Activated effector memory CD4-positive, alpha-beta T cell treated with Interleukin-2 at 50 U/mL for 16 hours (primary cell): Measurements from ENCODE around the gene GMDS.

Experiments
- DNase-seq: peaks from one replicate; pipeline ENCODE4 v3.0.0-alpha.2; 2020

Gene GMDS

DNA sequence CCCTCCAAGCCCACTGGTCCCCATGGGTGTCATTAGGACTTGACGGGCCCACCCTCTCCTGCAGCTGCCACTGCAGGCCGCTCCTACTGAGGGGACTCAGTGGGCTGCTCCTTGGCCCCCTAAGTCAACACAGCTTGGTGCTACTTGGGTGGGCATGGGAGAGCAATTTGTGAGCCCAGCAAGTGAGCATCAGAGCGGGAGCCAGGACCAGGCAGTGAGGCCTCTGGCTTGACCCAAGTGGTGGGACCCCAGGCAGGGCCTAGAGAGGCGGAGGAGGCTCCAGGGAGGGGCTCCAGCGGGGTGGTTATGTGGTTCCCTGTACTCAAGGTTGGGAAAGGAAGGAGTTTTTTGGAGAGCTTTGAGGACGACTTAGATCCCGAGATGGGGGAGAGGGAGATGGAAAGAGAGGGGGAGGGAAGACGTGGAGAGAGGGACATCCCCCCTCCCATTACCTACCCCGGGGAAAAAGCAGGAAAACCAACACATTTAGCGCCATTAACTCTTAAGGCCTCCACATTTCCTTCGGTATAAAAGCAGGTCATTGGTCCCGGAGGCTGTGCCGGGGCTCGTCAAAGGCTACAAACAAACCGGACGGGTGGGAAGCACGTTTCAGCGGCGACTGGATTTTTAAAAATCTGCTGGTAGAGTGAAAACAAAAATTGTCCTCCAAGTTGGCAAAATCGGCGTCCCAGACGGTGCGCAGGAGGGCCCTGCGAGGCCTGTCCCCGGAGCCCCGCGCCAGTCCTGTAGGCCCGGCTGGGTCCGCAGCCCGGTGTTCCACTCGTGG is 626.9 kb downstream of the GMDS start:
- no peak for DNase-seq

DNA sequence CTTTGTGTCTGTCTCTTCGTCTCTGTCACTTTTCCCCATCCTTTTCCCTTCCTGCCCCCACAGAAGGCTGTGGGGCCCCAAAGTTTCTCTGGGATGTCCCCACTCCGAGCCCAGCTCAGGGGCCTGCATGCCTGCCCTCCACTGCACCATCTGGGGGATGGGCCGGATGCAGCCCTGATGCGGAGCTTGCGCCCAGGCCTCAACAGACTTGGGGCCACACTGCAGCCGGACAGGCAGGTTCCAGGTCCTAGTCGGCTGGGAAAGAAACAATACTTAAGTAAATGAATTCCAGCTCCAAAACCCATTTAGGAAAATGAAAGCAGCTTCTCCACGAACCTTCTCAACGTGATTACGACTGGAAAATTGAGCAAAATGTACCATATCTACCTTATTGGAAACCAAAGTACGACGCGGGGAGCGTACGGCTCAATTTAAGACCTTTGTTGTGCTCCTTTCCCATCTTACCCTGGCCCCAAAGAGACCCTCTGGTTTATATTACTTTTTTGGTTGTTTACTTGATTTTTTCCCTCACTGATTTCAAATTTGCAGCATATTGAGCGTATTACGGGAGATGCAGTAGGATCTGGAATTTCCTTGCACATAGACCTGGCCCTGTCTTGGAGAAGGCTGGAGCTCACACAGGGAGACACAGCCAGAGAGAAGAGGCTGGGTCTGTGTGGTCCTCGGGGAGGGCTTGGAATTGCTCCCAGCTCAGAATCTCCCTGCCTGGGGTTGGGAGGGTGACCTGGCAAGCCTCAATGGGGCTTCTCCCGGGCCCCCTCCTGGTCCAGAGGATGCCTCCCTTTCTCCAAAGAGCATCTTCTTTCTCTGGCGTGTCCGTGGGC is 627.7 kb downstream of the GMDS start:
- no peak for DNase-seq

DNA sequence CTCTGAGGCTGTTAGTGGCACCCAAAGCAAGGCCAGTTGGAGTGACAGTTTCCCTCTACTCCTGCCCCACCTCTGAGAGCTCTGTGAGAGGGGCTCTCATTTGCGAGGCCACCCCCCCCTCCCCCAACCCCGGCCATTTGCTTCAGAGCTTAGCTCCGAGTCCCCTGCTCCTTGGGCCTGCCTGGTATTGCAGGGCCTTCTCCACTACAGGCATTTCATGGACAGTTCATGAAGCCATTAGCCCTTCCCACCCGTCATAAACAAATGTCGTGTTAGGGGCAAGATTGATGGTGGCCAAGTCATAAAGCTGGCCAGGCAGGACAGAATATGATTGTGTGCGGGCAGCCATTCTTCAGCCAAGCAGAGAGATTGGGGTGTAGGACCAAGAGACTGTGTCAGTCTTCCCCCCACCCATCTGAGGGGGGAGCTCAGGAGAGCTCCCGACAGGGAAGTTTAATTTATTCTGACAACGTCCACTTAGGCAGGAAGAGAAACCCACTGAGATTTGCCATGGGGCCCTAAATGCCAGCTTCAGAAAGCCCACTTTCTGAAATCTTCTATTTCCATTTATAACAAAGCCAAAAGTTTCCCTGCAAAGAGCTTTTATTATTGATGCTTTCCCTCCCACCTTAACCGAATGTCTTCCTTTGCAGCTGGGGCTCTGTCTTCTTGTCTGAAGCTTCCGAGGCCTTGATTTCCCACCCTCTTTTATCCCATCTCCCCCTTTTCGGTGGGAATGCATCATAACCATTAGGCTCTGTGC is 628.5 kb downstream of the GMDS start:
- no peak for DNase-seq

DNA sequence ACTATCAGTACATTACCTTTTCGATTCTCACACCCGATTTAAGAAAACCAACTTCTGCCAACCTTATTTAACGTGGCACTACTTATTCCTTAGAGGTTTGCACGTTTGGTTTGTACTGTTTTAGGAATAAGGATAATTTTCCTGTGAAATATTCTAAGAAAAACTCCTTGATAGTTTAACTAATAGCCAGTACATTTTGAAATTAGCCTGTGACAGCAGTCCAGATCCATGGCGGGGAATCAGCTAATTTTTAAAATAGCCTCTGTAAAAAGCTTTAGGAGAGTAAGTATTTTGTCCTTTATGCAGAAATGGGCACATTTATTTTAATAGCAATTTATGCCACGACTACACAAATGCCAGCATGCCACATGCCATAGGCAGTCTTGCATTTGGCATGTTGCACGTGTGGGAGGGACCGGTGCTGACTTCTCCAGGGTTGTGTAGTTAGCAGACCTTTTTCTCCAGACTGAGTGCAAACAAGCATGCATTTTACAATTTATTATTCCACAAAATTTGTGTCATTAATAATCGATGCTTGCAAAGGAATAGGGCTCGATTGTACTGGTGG is 629.5 kb downstream of the GMDS start:
- DNase-seq: no peak

DNA sequence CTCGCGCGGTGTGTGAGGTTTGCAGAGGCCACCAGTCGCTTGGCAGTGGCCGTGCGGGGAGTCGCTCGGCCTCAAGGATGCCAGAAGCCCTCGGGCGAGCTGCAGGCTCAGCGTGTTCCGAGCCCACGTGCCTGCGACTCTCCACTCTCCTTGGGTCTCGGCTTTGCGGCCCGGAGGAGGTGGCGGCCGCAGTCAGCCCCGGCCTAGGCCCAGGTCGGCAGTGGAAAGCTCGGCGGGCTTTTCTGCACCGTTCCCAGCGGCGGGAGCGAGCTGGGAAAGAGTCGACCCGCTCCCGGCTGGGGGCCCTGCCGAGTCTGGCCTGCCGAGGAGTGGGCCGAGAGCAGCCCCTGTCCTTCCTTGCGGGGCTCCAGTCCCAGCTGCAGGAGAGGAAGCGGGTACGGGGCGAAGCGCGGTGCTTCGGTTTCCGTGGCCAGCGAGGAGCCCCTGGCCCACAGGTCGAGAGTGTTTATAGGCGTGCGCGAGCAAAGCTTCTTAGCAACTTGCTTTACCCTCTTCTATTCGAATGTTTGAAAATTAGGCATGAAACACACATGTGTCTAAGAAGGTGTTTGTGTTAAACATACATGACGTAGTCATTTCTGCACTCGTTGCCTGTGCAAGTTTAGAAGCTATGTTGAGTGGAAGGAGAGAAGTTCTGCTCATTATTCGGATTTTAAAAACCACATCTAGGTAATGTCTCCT is 630.1 kb downstream of the GMDS start:
- no peak for DNase-seq

DNA sequence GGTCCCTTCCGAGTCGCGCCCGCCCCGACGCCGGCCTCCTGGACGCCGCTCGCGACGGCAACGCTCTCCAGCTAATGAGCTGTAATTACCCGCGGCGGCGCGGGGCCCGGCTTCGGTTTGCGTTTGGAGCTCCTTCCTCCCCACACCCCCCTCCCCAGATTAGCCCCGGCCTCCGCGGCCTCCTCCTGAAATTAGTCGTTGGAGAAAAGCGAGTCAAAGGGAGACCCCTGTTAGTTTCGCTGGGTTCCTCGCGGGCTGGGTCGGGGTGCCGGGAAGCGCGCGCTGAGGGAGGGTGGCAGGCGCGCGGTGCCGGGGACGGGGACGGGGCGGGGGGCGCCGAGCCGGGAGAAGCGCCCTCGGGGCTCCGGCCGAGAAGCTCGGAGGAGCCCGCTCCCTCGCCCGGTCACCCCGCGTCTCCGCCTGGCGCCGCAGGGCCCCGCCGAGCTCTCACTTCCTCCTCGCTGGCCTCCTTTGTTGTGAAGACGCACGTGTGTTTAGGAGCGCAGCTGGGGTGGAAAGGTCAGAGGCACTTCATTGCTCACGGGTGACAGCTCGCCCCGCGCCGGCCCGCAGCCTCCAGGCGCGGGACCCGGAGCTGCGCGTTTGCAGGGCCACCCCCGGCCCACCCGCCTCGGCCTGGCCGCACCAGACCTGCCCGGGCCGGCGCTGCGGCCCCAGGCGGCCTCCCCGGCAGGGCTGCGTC is 630.8 kb downstream of the GMDS start:
- DNase-seq: no peak

DNA sequence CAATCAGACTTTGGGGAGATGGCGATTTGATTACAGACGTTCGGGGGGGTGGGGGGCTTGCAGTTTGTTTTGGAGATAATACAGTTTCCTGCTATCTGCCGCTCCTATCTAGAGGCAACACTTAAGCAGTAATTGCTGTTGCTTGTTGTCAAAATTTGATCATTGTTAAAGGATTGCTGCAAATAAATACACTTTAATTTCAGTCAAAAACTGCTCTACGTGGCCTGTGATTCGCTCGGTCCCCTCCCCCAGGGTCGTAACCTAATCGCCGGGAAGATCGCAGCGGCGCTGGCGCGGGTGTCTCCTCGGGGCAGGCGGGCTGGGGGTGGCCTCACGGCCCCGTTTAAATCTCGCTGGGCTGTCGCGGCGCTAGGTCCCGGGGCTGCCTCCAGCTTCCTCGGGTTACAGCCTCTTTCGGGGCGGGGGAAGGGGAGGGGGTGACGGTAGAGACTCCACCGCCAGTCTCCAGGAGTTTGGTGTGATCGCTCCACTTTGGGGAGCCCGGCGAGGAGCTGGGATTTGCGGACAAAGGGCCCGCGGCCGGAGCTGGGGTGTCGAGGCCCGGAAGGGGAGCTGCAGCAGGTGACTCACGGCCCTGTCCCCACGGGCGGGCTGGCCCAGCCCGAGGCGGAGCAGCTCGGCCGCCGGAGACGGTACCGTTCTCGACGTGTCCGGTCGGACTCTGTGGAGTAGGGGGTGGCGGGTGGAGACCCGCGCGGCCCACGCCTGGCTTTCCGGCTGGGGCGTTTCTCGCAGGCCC is 631.5 kb downstream of the GMDS start:
- DNase-seq: no peak

DNA sequence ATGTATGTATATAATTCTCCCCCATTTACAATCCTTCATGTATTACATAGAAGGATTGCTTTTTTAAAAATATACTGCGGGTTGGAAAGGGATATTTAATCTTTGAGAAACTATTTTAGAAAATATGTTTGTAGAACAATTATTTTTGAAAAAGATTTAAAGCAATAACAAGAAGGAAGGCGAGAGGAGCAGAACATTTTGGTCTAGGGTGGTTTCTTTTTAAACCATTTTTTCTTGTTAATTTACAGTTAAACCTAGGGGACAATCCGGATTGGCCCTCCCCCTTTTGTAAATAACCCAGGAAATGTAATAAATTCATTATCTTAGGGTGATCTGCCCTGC is 632.1 kb downstream of the GMDS start:
- DNase-seq: no peak

DNA sequence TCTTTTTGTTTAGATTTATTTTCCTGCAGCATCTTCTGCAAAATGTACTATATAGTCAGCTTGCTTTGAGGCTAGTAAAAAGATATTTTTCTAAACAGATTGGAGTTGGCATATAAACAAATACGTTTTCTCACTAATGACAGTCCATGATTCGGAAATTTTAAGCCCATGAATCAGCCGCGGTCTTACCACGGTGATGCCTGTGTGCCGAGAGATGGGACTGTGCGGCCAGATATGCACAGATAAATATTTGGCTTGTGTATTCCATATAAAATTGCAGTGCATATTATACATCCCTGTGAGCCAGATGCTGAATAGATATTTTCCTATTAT is 632.5 kb downstream of the GMDS start:
- no peak for DNase-seq

DNA sequence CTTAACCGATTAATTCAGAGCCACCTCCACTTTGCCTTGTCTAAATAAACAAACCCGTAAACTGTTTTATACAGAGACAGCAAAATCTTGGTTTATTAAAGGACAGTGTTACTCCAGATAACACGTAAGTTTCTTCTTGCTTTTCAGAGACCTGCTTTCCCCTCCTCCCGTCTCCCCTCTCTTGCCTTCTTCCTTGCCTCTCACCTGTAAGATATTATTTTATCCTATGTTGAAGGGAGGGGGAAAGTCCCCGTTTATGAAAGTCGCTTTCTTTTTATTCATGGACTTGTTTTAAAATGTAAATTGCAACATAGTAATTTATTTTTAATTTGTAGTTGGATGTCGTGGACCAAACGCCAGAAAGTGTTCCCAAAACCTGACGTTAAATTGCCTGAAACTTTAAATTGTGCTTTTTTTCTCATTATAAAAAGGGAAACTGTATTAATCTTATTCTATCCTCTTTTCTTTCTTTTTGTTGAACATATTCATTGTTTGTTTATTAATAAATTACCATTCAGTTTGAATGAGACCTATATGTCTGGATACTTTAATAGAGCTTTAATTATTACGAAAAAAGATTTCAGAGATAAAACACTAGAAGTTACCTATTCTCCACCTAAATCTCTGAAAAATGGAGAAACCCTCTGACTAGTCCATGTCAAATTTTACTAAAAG is 633.0 kb downstream of the GMDS start:
- DNase-seq: no peak

DNA sequence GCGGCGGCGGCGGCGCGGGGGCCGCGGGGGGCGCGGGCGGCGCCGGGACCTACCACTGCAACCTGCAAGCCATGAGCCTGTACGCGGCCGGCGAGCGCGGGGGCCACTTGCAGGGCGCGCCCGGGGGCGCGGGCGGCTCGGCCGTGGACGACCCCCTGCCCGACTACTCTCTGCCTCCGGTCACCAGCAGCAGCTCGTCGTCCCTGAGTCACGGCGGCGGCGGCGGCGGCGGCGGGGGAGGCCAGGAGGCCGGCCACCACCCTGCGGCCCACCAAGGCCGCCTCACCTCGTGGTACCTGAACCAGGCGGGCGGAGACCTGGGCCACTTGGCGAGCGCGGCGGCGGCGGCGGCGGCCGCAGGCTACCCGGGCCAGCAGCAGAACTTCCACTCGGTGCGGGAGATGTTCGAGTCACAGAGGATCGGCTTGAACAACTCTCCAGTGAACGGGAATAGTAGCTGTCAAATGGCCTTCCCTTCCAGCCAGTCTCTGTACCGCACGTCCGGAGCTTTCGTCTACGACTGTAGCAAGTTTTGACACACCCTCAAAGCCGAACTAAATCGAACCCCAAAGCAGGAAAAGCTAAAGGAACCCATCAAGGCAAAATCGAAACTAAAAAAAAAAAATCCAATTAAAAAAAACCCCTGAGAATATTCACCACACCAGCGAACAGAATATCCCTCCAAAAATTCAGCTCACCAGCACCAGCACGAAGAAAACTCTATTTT is 633.7 kb downstream of the GMDS start:
- no peak for DNase-seq

DNA sequence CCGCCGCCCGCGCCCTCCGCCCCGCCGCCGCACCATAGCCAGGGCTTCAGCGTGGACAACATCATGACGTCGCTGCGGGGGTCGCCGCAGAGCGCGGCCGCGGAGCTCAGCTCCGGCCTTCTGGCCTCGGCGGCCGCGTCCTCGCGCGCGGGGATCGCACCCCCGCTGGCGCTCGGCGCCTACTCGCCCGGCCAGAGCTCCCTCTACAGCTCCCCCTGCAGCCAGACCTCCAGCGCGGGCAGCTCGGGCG is 634.2 kb downstream of the GMDS start:
- no peak for DNase-seq

DNA sequence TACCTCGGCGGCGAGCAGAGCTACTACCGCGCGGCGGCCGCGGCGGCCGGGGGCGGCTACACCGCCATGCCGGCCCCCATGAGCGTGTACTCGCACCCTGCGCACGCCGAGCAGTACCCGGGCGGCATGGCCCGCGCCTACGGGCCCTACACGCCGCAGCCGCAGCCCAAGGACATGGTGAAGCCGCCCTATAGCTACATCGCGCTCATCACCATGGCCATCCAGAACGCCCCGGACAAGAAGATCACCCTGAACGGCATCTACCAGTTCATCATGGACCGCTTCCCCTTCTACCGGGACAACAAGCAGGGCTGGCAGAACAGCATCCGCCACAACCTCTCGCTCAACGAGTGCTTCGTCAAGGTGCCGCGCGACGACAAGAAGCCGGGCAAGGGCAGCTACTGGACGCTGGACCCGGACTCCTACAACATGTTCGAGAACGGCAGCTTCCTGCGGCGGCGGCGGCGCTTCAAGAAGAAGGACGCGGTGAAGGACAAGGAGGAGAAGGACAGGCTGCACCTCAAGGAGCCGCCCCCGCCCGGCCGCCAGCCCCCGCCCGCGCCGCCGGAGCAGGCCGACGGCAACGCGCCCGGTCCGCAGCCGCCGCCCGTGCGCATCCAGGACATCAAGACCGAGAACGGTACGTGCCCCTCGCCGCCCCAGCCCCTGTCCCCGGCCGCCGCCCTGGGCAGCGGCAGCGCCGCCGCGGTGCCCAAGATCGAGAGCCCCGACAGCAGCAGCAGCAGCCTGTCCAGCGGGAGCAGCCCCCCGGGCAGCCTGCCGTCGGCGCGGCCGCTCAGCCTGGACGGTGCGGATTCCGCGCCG is 634.7 kb downstream of the GMDS start:
- DNase-seq: no peak

DNA sequence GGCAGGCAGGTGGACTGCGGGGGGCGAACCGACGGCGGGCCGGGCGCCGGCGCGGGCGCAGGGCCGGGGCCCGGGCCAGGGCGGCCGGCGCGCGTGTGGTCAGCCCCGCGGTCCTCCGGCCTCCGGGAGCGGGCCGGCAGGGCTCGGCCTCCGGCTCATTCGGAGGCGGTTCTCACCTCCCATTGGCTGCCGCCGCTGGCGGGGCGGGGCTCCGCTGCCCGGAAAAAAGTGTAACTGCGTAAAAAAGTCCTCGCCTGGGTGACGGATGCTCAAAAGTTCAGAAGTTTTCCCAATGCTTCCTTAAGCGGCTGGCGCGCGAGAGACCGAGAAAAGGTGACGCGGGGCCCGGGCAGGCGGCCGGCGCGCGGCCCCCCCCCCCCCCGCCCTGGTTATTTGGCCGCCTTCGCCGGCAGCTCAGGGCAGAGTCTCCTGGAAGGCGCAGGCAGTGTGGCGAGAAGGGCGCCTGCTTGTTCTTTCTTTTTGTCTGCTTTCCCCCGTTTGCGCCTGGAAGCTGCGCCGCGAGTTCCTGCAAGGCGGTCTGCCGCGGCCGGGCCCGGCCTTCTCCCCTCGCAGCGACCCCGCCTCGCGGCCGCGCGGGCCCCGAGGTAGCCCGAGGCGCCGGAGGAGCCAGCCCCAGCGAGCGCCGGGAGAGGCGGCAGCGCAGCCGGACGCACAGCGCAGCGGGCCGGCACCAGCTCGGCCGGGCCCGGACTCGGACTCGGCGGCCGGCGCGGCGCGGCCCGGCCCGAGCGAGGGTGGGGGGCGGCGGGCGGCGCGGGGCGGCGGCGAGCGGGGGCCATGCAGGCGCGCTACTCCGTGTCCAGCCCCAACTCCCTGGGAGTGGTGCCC is 635.5 kb downstream of the GMDS start, which contains the start of gene FOXC1:
Gene FOXC1, plus strand, starts transcription at position 268 of the 849 bp plus-strand sequence. Its CDS starts 531 bp downstream, at position 799.
- no peak for DNase-seq

DNA sequence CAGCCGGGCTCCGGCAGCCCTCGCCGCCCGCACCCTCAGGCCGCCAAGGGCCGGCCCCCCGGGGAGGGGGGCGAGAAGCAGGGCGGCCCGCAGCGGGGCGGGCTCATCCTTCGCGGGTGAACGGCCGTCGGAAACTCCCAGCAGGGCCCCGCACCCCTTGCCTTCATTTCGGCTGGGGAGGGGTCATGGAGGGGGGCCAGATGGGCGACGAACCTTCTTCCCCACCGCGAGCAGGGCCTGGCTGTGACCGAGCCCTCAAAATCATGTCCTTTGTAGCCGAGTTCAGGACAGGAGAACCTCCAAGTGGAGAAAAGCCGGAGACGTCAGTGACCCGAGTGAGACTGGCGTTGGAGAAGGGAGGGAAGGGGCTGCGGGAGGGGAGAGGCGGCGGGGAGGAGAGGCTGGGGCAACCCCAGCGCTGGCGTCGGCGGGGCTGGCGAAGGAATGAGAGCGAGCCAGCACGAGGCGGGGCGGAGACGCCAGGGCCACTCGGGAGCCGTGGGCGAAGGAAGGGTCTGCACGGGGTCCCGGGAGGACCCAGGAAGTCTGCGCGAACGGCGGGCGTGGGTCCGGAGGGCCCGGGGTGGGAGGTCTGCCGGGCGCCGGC is 636.3 kb downstream of the GMDS start:
- no peak for DNase-seq

DNA sequence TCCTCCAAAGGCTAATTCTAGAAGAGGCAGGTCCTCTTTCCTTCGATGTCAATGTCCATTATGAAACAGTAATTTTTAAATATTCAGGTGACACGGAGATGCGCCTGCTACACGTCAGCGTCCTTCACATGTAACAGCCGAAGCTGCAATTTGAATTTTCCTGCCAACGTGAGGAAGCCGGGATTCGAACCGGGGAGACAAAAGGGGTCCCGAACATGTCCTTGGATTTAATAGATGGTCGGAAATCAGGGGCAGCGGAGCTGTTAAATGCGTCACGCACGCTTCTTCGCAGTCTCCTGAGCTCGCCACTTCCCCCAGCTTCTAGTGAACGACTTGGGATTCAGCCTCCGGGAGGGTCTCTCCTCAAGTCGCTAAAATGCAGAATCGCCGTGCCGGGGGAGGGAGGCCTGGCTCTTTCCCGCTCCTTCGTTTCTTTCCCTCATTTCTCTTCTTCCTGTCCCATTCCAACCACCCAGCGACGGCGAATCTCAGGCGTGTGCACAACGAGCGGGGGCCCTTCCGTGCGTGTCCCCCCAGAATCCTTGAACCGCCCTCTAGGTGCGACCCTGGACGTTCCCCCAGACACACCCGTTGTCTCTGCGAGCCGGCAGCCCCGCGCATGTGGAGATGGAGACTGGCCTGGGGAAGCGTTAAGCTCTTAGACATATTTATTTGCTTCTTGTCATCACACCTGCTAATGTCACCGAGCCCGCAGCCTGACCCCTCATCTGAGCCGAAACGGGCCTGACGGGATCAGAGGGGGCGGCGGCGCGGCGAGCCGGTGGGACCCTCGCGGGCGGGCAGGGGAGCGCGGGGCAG is 637.0 kb downstream of the GMDS start:
- DNase-seq: no peak
